Activated naive CD8-positive, alpha-beta T cell treated with anti-CD3 and anti-CD28 coated beads, Interleukin-2, amount 50 U/mL, for 24 hours (primary cell): Measurements from ENCODE around the gene ACADVL.
"Not testable (repeated sequence)": the region's sequence is repeated elsewhere in the genome, so short reads cannot be mapped to it uniquely, and the experiment has no call there.

ENCODE experiments used
- ATAC-seq: fragments of 150-1000 bp; cut with Tn5 transposase; one replicate; pipeline ENCODE4 v1.10.0; 2021
- DNase-seq: peaks from one replicate; pipeline ENCODE4 v3.0.0; 2021
- H3K27ac Mint-ChIP-seq: one replicate; pipeline ENCODE4 v1.8.0; 2021; ENCODE audit warnings: mild to moderate bottlenecking, mixed read lengths
- H3K27me3 Mint-ChIP-seq: one replicate; pipeline ENCODE4 v1.8.0; 2021; ENCODE audit warnings: mixed read lengths
- H3K36me3 Mint-ChIP-seq: one replicate; pipeline ENCODE4 v1.8.0; 2021; ENCODE audit warnings: low read depth, mixed read lengths
- H3K4me1 Mint-ChIP-seq: one replicate; pipeline ENCODE4 v1.8.0; 2021; ENCODE audit warnings: mixed read lengths
- H3K4me3 Mint-ChIP-seq: one replicate; pipeline ENCODE4 v1.8.0; 2021; ENCODE audit warnings: mild to moderate bottlenecking, moderate library complexity, mixed read lengths
- H3K9me3 Mint-ChIP-seq: one replicate; pipeline ENCODE4 v1.8.0; 2021; ENCODE audit warnings: mixed read lengths

Gene ACADVL

GRCh38 chr17:7242717-7243452, 23.1 kb downstream of the ACADVL start:
- H3K27ac Mint-ChIP-seq, result peak overlapping the region; percentile 97
- H3K4me1 Mint-ChIP-seq, result peaks cover 40% of the 10 kb centered on the region
- peaks cover 35% of the 10 kb centered on the region for H3K36me3 Mint-ChIP-seq
- H3K27me3 Mint-ChIP-seq, result peaks cover 1% of the 10 kb centered on the region
- ATAC-seq (peak; percentile 51), DNase-seq (peak; percentile 93)
- H3K9me3 Mint-ChIP-seq, result no peaks in the 10 kb centered on the region
- H3K4me3 Mint-ChIP-seq, result peak overlapping the region; percentile 88

- no peaks in the 10 kb centered on the region for H3K9me3 Mint-ChIP-seq
- H3K27ac Mint-ChIP-seq, result peak overlapping the region; percentile 97
- no peak for DNase-seq
- no peak for ATAC-seq
- H3K36me3 Mint-ChIP-seq, result peaks cover 35% of the 10 kb centered on the region
- H3K4me3 Mint-ChIP-seq, result peak overlapping the region; percentile 88
- H3K4me1 Mint-ChIP-seq, result peaks cover 40% of the 10 kb centered on the region
- peaks cover 1% of the 10 kb centered on the region for H3K27me3 Mint-ChIP-seq
These were observed 23.7 kb downstream of the ACADVL start for GRCh38 chr17:7243453-7243729.

- H3K27ac Mint-ChIP-seq, result peak overlapping the region; percentile 53
- H3K36me3 Mint-ChIP-seq, result peaks cover 38% of the 10 kb centered on the region
- not testable (repeated sequence) for ATAC-seq, H3K9me3 Mint-ChIP-seq, H3K4me3 Mint-ChIP-seq, DNase-seq, H3K27me3 Mint-ChIP-seq
- peaks cover 45% of the 10 kb centered on the region for H3K4me1 Mint-ChIP-seq
These were observed 24.1 kb downstream of the ACADVL start for GRCh38 chr17:7243838-7244237.

GRCh38 chr17:7246779-7247178, 27.0 kb downstream of the ACADVL start:
- H3K9me3 Mint-ChIP-seq, result no peaks in the 10 kb centered on the region
- no peak overlapping the region for H3K27ac Mint-ChIP-seq
- DNase-seq (no peak), ATAC-seq (no peak)
- peaks cover 41% of the 10 kb centered on the region for H3K4me1 Mint-ChIP-seq
- no peak overlapping the region for H3K4me3 Mint-ChIP-seq
- peaks cover under 1% of the 10 kb centered on the region for H3K27me3 Mint-ChIP-seq
- peaks cover 31% of the 10 kb centered on the region for H3K36me3 Mint-ChIP-seq

- H3K36me3 Mint-ChIP-seq, result peaks cover 32% of the 10 kb centered on the region
- peak overlapping the region; percentile 99 for H3K4me3 Mint-ChIP-seq
- H3K4me1 Mint-ChIP-seq, result peaks cover 48% of the 10 kb centered on the region
- DNase-seq (no peak), ATAC-seq (no peak)
- H3K27ac Mint-ChIP-seq, result peak overlapping the region; percentile 77
- H3K9me3 Mint-ChIP-seq, result no peaks in the 10 kb centered on the region
- H3K27me3 Mint-ChIP-seq, result peaks cover 2% of the 10 kb centered on the region
These were observed 29.1 kb downstream of the ACADVL start for GRCh38 chr17:7248796-7249195.

- peaks cover 2% of the 10 kb centered on the region for H3K27me3 Mint-ChIP-seq
- ATAC-seq, result no peak
- H3K9me3 Mint-ChIP-seq, result no peaks in the 10 kb centered on the region
- peak overlapping the region; percentile 99 for H3K4me3 Mint-ChIP-seq
- no peak for DNase-seq
- H3K36me3 Mint-ChIP-seq, result peaks cover 35% of the 10 kb centered on the region
- peak overlapping the region; percentile 77 for H3K27ac Mint-ChIP-seq
- peaks cover 52% of the 10 kb centered on the region for H3K4me1 Mint-ChIP-seq
These were observed 29.5 kb downstream of the ACADVL start for GRCh38 chr17:7249214-7249613.

GRCh38 chr17:7249830-7250229, 30.1 kb downstream of the ACADVL start:
- H3K9me3 Mint-ChIP-seq, result no peaks in the 10 kb centered on the region
- H3K4me1 Mint-ChIP-seq, result peaks cover 55% of the 10 kb centered on the region
- peak overlapping the region; percentile 94 for H3K27ac Mint-ChIP-seq
- H3K27me3 Mint-ChIP-seq, result peaks cover 2% of the 10 kb centered on the region
- H3K36me3 Mint-ChIP-seq, result peaks cover 34% of the 10 kb centered on the region
- DNase-seq (no peak), ATAC-seq (no peak)
- peak overlapping the region; percentile 99 for H3K4me3 Mint-ChIP-seq

- peak overlapping the region; percentile 99 for H3K4me3 Mint-ChIP-seq
These were observed 31.2 kb downstream of the ACADVL start for GRCh38 chr17:7250695-7251627.

GRCh38 chr17:7251661-7252175, 32.0 kb downstream of the ACADVL start, which contains the start of gene CTDNEP1:
TSS of gene CTDNEP1 (minus strand) at chr17:7251734. CDS start at chr17:7251296, 438 bp downstream.
- Mint-ChIP-seq H3K4me1 (peaks cover 54% of the 10 kb centered on the region), H3K9me3 (no peaks in the 10 kb centered on the region), H3K4me3 (peak within 1 kb of the TSS; percentile 99), H3K27me3 (peaks cover 2% of the 10 kb centered on the region), H3K27ac (peak within 1 kb of the TSS; percentile 98), H3K36me3 (peaks cover 35% of the 10 kb centered on the region)
- DNase-seq, result peak; percentile 76
- peak; percentile 97 for ATAC-seq

More at GRCh38 chr17:7250695-7251627, 31.2 kb downstream of the ACADVL start:
- ATAC-seq (peak; percentile 2), DNase-seq (peak; percentile 37)
- Mint-ChIP-seq H3K9me3 (no peaks in the 10 kb centered on the region), H3K27ac (peak overlapping the region; percentile 94), H3K4me1 (peaks cover 56% of the 10 kb centered on the region), H3K27me3 (peaks cover 2% of the 10 kb centered on the region), H3K36me3 (peaks cover 38% of the 10 kb centered on the region)

- Mint-ChIP-seq H3K36me3 (peaks cover 35% of the 10 kb centered on the region), H3K9me3 (no peaks in the 10 kb centered on the region)
- peak; percentile 66 for ATAC-seq
These were observed 32.7 kb downstream of the ACADVL start, which contains the start of gene ELP5 for GRCh38 chr17:7252176-7253043. TSS of gene ELP5 (plus strand) at chr17:7252215. CDS start at chr17:7252551, 336 bp downstream.

GRCh38 chr17:7253082-7253481, 33.3 kb downstream of the ACADVL start:
- Mint-ChIP-seq H3K9me3 (no peaks in the 10 kb centered on the region), H3K27me3 (peaks cover 2% of the 10 kb centered on the region), H3K4me1 (peaks cover 51% of the 10 kb centered on the region), H3K36me3 (peaks cover 34% of the 10 kb centered on the region), H3K27ac (peak overlapping the region; percentile 98), H3K4me3 (peak overlapping the region; percentile 99)
- no peak for DNase-seq
- no peak for ATAC-seq

More at GRCh38 chr17:7252176-7253043, 32.7 kb downstream of the ACADVL start, which contains the start of gene ELP5:
- Mint-ChIP-seq H3K27me3 (peaks cover 2% of the 10 kb centered on the region), H3K4me3 (peak within 1 kb of the TSS; percentile 99), H3K27ac (peak within 1 kb of the TSS; percentile 98), H3K4me1 (peaks cover 53% of the 10 kb centered on the region)
- DNase-seq, result peak; percentile 99

- H3K9me3 Mint-ChIP-seq, result no peaks in the 10 kb centered on the region
- H3K4me3 Mint-ChIP-seq, result no peak overlapping the region
- peaks cover 36% of the 10 kb centered on the region for H3K36me3 Mint-ChIP-seq
- DNase-seq (no peak), ATAC-seq (no peak)
- H3K27me3 Mint-ChIP-seq, result peaks cover 2% of the 10 kb centered on the region
- H3K4me1 Mint-ChIP-seq, result peaks cover 46% of the 10 kb centered on the region
- H3K27ac Mint-ChIP-seq, result no peak overlapping the region
These were observed 34.8 kb downstream of the ACADVL start for GRCh38 chr17:7254511-7254910.

- H3K9me3 Mint-ChIP-seq, result no peaks in the 10 kb centered on the region
- H3K4me1 Mint-ChIP-seq, result peaks cover 41% of the 10 kb centered on the region
- ATAC-seq (no peak), DNase-seq (no peak)
- H3K27me3 Mint-ChIP-seq, result peaks cover 3% of the 10 kb centered on the region
- no peak overlapping the region for H3K27ac Mint-ChIP-seq
- H3K36me3 Mint-ChIP-seq, result peaks cover 33% of the 10 kb centered on the region
- H3K4me3 Mint-ChIP-seq, result no peak overlapping the region
These were observed 37.2 kb downstream of the ACADVL start for GRCh38 chr17:7256766-7257456.
